Measurements from ENCODE around the gene PHAF1.
A peak's percentile ranks its signal among the peaks of the same experiment; 100 is the strongest.

The PHAF1 gene

GRCh38 chr16:67190448-67191399, 81.0 kb downstream of the PHAF1 start:
- no peak overlapping the region for H3K4me3 ChIP-seq

GRCh38 chr16:67191411-67191994, 81.8 kb downstream of the PHAF1 start:
- Histone ChIP-seq H4K20me1 (peaks cover 12 to 44% (median 41%) of the 10 kb centered on the region in 11 experiments; a peak in 21 of 22 replicates), H3K9ac (peak overlapping the region in 7 of 11 experiments; percentile 92 to 98 (median 96); a peak in 13 of 22 replicates), H3K4me1 (peaks cover 39 to 61% (median 48%) of the 10 kb centered on the region in 10 experiments), H3K27me3 (peaks cover 0 to 2% (median 0%) of the 10 kb centered on the region in 11 experiments; a peak in 3 of 22 replicates), H3K36me3 (peaks cover 26 to 38% (median 36%) of the 10 kb centered on the region in 11 experiments), H3K4me3 (peak overlapping the region; percentile 89 to 100 (median 96); a peak in 19 of 20 replicates), H3K4me2 (peak overlapping the region; percentile 48 to 100 (median 81)), H3K27ac (peak overlapping the region in 4 of 11 experiments; percentile 91 to 95 (median 94); a peak in 8 of 22 replicates), H3K9me3 (replicated peaks in 1 of 11) (no peaks in the 10 kb centered on the region)
- TF ChIP-seq Cebpa-rat (IDR thresholded peaks at IDR 0.05), result no peak

More at GRCh38 chr16:67190448-67191399, 81.0 kb downstream of the PHAF1 start:
- Histone ChIP-seq H3K9ac (no peak overlapping the region), H4K20me1 (peaks cover 11 to 42% (median 34%) of the 10 kb centered on the region in 11 experiments; a peak in 21 of 22 replicates), H3K27me3 (peaks cover 0 to 9% (median 3%) of the 10 kb centered on the region in 11 experiments; a peak in 11 of 22 replicates), H3K9me3 (replicated peaks in 1 of 11) (no peaks in the 10 kb centered on the region), H3K4me1 (peaks cover 39 to 58% (median 50%) of the 10 kb centered on the region in 10 experiments), H3K4me2 (peak overlapping the region in 9 of 11 experiments; percentile 49 to 100 (median 81); a peak in 13 of 22 replicates), H3K36me3 (peaks cover 18 to 31% (median 28%) of the 10 kb centered on the region in 11 experiments), H3K27ac (no peak overlapping the region)
- TF ChIP-seq Cebpa-rat (IDR thresholded peaks at IDR 0.05), result no peak

GRCh38 chr16:67191995-67192681, 82.4 kb downstream of the PHAF1 start, which contains the start of gene E2F4:
Gene E2F4 (plus strand): TSS chr16:67192155. CDS start chr16:67192228, 73 bp downstream.
- peak within 1 kb of the TSS; percentile 89 to 100 (median 96) for H3K4me3 ChIP-seq
- H3K36me3 ChIP-seq, result peaks cover 32 to 45% (median 42%) of the 10 kb centered on the region in 11 experiments
- peak within 1 kb of the TSS; percentile 94 to 100 (median 99) for H3K4me2 ChIP-seq
- peaks cover 39 to 68% (median 53%) of the 10 kb centered on the region in 10 experiments for H3K4me1 ChIP-seq
- no peak for TF ChIP-seq Cebpa-rat (IDR thresholded peaks at IDR 0.05)
- no peaks in the 10 kb centered on the region for H3K27me3 ChIP-seq
- peak within 1 kb of the TSS; percentile 79 to 95 (median 91) for H3K27ac ChIP-seq
- no peaks in the 10 kb centered on the region for H3K9me3 ChIP-seq (replicated peaks in 1 of 11)
- H4K20me1 ChIP-seq, result peaks cover 18 to 50% (median 47%) of the 10 kb centered on the region in 11 experiments; a peak in 21 of 22 replicates
- H3K9ac ChIP-seq, result peak within 1 kb of the TSS; percentile 90 to 98 (median 95)

GRCh38 chr16:67192781-67193361, 83.1 kb downstream of the PHAF1 start:
- H3K27me3 ChIP-seq, result no peaks in the 10 kb centered on the region
- H3K9ac ChIP-seq, result peak overlapping the region; percentile 90 to 98 (median 95)
- peak overlapping the region; percentile 94 to 100 (median 99) for H3K4me2 ChIP-seq
- H4K20me1 ChIP-seq, result peaks cover 25 to 58% (median 54%) of the 10 kb centered on the region in 11 experiments; a peak in 21 of 22 replicates
- peak overlapping the region; percentile 79 to 95 (median 91) for H3K27ac ChIP-seq
- H3K4me3 ChIP-seq, result peak overlapping the region; percentile 89 to 100 (median 96)
- H3K4me1 ChIP-seq, result peaks cover 47 to 75% (median 61%) of the 10 kb centered on the region in 10 experiments
- no peak for TF ChIP-seq Cebpa-rat (IDR thresholded peaks at IDR 0.05)
- H3K36me3 ChIP-seq, result peaks cover 40 to 52% (median 50%) of the 10 kb centered on the region in 11 experiments
- no peaks in the 10 kb centered on the region for H3K9me3 ChIP-seq (replicated peaks in 1 of 11)

- no peak for TF ChIP-seq Cebpa-rat (IDR thresholded peaks at IDR 0.05)
- H4K20me1 ChIP-seq, result peaks cover 28 to 64% (median 61%) of the 10 kb centered on the region in 11 experiments; a peak in 21 of 22 replicates
- H3K36me3 ChIP-seq, result peaks cover 42 to 59% (median 56%) of the 10 kb centered on the region in 11 experiments
- no peaks in the 10 kb centered on the region for H3K9me3 ChIP-seq (replicated peaks in 1 of 11)
- peak overlapping the region in 10 of 11 experiments; percentile 86 to 95 (median 92); a peak in 18 of 22 replicates for H3K27ac ChIP-seq
- peak overlapping the region; percentile 94 to 100 (median 99) for H3K4me2 ChIP-seq
- peak overlapping the region; percentile 89 to 100 (median 96) for H3K4me3 ChIP-seq
- H3K4me1 ChIP-seq, result peaks cover 53 to 82% (median 67%) of the 10 kb centered on the region in 10 experiments
- H3K9ac ChIP-seq, result peak overlapping the region; percentile 90 to 98 (median 95)
- H3K27me3 ChIP-seq, result no peaks in the 10 kb centered on the region
Measured at GRCh38 chr16:67193536-67193935, 83.8 kb downstream of the PHAF1 start.

GRCh38 chr16:67194260-67194659, 84.5 kb downstream of the PHAF1 start:
- H3K9me3 ChIP-seq (replicated peaks in 1 of 11), result no peaks in the 10 kb centered on the region
- peak overlapping the region in 3 of 10 experiments; percentile 89 to 100 (median 96); a peak in 2 of 20 replicates for H3K4me3 ChIP-seq
- peak overlapping the region; percentile 94 to 100 (median 99); a peak in 18 of 22 replicates for H3K4me2 ChIP-seq
- peak overlapping the region; percentile 90 to 98 (median 95); a peak in 20 of 22 replicates for H3K9ac ChIP-seq
- H3K27me3 ChIP-seq, result no peaks in the 10 kb centered on the region
- H4K20me1 ChIP-seq, result peaks cover 28 to 71% (median 68%) of the 10 kb centered on the region in 11 experiments; a peak in 21 of 22 replicates
- H3K4me1 ChIP-seq, result peaks cover 60 to 86% (median 70%) of the 10 kb centered on the region in 10 experiments
- peaks cover 42 to 65% (median 61%) of the 10 kb centered on the region in 11 experiments for H3K36me3 ChIP-seq
- TF ChIP-seq Cebpa-rat (IDR thresholded peaks at IDR 0.05), result no peak
- H3K27ac ChIP-seq, result peak overlapping the region in 5 of 11 experiments; percentile 15 to 94 (median 88); a peak in 7 of 22 replicates

- Histone ChIP-seq H3K36me3 (peaks cover 49 to 77% (median 71%) of the 10 kb centered on the region in 11 experiments), H3K4me3 (no peak overlapping the region), H3K4me2 (peak overlapping the region in 2 of 11 experiments; percentile 26 to 96; a peak in 2 of 22 replicates), H3K9ac (peak overlapping the region in 8 of 11 experiments; percentile 6 to 97 (median 47); a peak in 11 of 22 replicates), H3K9me3 (replicated peaks in 1 of 11) (no peaks in the 10 kb centered on the region), H3K27ac (no peak overlapping the region), H3K27me3 (no peaks in the 10 kb centered on the region), H3K4me1 (peaks cover 51 to 74% (median 62%) of the 10 kb centered on the region in 10 experiments), H4K20me1 (peaks cover 28 to 76% (median 69%) of the 10 kb centered on the region in 11 experiments; a peak in 21 of 22 replicates)
- TF ChIP-seq Cebpa-rat (IDR thresholded peaks at IDR 0.05), result no peak
Measured at GRCh38 chr16:67195676-67196075, 85.9 kb downstream of the PHAF1 start.

Measured in BLaER1 treated with 17β-estradiol and CSF1 and Interleukin-3, amounts not matched to agents 10 nM and 100 nM (cell line).